Stimulated activated CD8-positive, alpha-beta memory T cell treated with anti-CD3 and anti-CD28 coated beads, Interleukin-7, amount 100 ng/mL, for 1 hour (primary cell): ENCODE measurements around the gene EEIG1.

Experiments
- DNase-seq, 2 donors: peaks; one replicate each; pipeline ENCODE4 v3.0.0-alpha.2; 2020; ENCODE audit warnings: low read depth in 2 of 2

The EEIG1 gene

DNA sequence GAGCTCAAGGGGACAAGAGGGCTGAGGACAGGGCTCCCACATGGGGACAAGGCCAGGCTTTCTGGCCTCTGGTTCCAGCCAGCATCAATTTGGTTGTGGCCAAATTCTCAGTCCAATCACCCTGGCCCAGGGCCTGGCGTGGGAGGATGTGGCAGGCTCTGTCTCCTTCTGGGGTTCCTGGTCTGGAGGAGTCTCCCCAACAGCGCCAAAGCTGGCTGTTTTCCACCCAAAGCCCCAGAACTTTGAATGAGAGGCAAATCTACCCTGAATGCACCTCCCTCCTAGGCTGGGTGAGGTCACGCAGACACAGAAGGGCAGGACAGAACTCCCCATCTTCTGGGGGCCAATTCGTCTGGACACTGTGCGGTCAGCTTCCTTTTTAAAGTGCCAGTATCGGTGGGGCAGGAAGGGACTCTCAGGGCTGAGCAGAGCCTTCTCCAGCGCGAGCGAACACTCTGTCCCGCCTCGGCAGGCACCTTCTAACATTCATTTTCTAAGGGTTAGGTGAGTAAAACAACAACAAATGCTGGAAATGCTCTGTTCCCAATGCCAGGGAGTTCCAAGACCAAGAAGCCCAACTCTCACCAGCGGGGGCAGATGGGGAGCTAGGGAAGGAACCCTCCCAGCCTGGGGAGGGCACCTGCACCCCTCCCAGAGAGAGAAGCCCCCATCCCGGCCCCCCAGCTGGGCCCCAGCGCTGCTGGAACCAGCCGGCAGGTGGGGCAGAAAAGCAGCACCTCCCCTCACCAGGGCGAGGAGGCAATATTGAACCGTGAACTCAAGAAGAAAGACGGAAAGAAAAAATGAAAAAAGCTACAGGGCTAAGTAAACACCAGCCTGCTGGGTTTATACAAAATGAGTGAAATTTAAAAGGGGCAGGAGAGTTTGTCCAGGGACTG, 39.5 kb downstream of the EEIG1 start:
- no peak for DNase-seq

DNA sequence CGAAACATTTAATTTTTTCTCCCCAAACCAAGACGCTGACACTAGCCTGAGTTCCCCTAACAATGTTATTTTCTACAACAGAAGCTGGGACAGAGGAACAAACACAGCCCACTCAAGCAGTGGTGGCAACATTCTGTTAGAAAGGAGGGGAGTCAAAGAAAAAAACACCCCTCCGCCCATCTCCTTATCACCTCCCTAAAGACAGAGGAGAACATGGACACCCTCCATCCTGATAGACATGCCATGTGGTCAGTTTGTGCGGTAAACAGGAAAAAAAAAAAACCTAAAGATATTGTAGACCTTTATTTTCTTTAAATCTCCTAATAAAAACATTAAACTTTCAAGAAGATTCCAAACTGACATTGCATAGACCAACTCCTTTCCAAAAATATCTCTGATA, 40.2 kb downstream of the EEIG1 start:
- no peak for DNase-seq

DNA sequence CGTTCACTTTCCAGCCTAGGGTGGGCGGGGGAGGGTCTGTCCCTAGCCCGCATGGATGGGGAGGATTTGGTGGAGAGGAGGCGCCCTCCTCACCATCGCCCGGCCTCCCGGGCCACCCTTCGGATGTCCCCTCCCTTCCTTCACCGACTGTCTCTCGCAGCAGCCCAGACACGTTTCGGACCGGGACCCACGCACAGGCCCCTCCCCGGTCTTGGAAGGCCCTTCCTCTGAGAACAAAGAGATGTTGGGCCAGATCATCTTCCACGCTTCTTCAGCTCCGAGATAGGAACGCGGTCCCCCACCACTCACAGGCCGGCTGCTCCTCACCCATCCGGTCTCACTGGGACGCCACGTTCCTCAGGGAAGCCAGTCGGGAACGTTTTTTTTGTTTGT, 42.5 kb downstream of the EEIG1 start:
- no peak for DNase-seq

DNA sequence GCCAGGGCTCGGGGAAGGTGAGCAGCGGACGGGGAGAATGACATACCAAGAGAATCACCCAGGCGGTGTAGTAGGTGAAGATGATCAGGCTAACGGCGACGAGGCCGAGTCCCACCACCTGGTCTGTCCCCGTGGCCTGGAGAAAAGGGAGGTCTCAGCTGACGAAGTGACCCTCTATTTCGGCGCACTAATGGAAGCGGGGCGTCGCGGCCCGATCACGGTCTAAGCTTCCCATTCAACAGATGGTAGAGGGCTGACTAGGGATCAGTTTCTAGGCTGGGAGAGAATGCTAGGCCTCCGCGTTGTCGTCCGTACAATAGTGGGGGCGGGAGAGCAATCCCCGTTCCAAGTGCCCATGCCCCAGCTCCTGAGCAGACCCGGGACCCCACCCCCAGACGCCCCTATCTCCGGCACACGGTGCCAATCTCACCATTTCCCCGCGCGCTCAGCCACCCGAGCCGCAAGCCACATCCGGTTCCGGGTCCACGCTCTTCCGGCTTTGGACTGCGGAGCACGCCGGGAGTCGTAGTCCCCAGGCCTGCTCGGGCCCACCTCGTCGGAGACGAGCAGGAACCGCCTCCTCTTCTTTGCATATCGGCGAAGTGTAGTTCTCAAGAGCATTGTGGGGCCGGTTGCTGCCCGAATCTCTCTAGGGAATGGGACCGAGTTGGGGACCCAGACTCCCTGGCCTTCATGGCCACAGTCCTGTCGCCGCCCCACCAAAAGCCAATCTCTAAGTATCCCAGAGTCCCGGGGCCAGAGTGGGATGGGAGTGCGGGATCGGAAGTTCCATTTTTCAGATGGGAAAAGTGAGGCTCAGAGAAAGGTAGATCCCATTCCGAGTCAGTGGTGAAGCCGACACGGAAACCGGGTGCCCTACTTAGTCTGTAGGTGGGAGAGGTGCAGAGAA, 43.1 kb downstream of the EEIG1 start, which contains the start of gene DPM2:
DPM2 (minus strand) TSS at position 467 of the 910 bp plus-strand sequence; CDS start at position 433, 34 bp downstream.
- peak; percentile 69 to 70 for DNase-seq

DNA sequence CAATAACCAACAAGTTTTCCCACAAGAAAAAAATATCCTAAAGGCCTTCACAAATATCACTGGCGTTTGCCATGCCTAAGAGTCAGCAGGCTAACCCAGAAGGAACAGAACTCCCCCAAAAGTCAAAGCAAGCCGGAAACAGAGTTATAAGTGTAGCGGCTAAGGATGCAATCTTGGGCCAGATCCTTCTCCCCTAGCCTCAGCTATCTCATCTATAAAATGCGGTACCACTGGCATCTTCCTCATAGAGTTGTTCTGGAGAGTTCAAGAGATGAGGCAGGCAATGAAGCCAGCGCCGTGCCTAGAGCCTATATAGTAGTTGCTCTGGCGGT, 43.8 kb downstream of the EEIG1 start:
- no peak for DNase-seq

DNA sequence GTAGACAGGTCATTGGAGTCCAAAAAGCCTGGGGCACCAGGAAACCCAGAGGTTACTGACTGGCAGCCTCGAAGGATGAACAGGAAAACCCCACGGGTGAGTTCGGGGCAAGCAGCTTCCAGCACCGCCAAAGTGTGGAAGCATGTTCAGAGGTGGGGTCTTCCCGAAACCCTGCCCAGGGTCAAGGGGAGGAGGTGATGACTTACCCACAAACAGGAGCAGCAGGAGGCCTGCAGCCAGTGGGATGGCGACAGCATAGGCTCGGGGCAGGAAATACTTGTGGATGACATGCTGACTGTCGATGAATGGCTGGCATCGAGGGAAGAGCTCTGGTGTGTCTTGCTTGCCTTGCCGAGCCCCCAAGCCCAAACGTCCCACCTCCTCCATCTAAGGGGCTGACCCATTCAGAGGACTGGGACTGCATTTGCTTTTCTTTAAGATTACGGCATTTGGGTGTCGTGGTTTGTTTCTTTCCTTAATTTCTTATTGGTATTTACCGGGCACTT, 44.4 kb downstream of the EEIG1 start:
- no peak for DNase-seq

DNA sequence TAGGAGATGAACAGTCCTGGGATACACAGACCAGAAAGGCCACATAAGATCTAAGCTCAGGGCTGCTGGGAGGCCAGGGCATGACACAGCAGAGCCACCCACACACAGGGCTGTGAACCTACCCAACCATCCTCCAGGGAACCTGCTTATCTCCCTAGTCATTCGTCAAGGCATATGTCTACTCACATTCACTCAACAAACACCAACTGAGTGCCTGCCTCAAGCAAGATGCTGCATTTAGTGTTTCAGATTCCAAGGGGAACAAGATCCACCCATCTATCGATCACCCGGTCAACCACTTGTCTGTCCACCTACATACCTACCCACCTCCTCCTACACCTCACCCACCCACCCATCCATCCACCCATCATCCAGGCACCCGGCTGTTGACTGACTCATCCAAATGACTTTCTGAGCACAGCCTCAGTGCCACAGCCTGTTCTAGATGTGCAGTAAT, 45.0 kb downstream of the EEIG1 start:
- DNase-seq = no peak

DNA sequence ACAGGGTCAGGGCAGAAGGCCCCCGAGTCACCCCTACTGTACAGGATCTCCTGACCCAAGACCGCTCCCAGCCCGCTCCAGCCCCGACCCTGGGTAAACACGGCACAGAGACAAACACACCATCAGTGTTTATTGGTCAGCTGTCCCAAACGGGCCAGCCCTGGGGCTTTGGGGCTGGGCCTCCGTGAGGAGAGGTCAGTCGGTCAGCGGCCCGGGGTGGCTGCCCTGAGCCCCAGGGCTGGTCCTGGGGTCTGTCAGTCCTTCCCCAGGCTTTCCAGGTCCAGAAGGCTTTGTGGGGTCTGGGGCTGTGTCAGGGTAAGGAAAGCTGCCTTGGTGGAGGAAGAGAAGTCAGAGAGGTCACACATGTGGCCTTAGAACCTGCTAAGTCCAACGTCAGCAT, 45.8 kb downstream of the EEIG1 start:
- DNase-seq = no peak

DNA sequence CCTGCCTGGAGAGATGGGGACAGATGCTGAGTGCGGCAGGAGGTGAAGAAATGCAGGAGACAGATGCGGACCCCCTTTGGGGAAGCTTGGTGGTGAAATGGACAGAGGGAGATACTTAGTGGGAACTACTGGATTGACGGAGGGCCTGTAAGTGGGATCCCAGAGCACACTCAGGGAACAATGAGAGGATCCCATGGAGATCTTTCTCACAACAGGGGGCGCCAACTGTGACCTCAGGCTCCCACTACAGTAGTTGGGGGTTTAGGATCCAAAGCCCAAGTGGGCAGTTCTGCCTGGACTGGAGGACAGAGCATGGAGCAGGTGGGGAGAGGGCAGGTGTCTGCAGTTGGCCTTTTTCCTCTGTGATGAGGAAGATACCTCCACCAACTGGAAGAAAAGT, 46.5 kb downstream of the EEIG1 start:
- no peak for DNase-seq

DNA sequence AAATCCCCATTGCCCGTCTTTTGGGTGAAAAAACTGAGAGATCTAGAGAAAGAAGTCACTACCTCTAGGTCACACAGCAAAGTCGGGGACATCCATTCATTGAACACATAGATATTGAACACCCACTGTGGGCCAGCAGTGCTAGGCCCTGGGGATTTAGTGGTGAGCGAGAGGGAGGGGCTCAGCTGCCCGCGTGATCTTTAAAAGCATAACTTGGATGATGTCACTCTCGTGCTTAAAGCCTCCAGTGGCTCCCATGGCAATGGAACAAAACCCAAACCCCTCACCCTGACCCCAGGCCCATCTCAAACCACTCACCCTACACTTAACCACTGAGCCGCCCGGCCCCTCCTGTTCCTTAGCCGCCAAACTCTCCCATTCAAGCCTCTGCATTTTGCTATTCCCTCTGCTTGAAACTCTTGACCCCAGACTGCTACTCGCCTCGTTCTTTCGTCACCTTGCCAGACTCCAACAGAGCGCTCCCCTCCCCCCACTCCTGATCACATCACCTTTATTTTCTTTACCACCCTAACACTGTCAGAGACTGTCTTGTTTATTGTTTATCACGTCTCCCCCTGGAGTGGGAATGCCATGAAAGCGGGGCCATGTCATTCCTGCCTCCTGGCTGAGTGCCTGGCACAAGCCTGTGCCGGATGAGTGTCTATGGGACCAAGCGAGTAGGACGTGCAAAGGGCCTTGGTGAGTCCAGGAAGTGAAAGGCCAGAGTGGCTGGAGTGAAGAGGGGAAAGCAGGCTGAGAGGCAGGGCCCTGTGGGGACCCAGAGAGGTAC, 49.5 kb downstream of the EEIG1 start:
- no peak for DNase-seq
